Hematopoietic multipotent progenitor cell treated with erythropoietin and hydrocortisone succinate and interleukin-3 and kit ligand, for 15 days (in vitro differentiated cells): ENCODE data around the gene HPCA.
A peak's percentile ranks its signal among the peaks of the same experiment; 100 is the strongest.

Source experiments
- DNase-seq: peaks from one replicate; pipeline ENCODE4 v3.0.0-alpha.2; 2015; ENCODE audit warnings: low spot score

Gene HPCA

GRCh38 chr1:32871364-32872191, 14.7 kb upstream of the HPCA start:
- DNase-seq: no peak

DNA sequence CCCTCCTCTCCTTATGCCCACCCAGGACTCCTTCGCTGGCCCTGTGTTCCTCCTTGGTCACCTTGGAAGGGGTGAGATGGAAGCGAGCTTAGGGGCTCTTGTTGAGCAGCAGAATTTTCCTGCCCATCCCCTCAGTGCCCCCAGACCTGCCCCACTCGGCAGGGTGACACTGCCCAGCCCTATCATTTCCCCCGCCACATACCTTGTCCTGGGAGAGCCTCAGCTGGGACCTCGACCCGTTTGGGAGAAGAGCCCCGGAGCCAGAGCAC, 14.2 kb upstream of the HPCA start:
- DNase-seq: no peak

- no peak for DNase-seq
Observed at GRCh38 chr1:32873484-32873883, 12.8 kb upstream of the HPCA start.

- DNase-seq: no peak
Observed at GRCh38 chr1:32874860-32875752, 11.2 kb upstream of the HPCA start.

GRCh38 chr1:32876341-32877210, 9.7 kb upstream of the HPCA start:
- DNase-seq: peak; percentile 62

DNA sequence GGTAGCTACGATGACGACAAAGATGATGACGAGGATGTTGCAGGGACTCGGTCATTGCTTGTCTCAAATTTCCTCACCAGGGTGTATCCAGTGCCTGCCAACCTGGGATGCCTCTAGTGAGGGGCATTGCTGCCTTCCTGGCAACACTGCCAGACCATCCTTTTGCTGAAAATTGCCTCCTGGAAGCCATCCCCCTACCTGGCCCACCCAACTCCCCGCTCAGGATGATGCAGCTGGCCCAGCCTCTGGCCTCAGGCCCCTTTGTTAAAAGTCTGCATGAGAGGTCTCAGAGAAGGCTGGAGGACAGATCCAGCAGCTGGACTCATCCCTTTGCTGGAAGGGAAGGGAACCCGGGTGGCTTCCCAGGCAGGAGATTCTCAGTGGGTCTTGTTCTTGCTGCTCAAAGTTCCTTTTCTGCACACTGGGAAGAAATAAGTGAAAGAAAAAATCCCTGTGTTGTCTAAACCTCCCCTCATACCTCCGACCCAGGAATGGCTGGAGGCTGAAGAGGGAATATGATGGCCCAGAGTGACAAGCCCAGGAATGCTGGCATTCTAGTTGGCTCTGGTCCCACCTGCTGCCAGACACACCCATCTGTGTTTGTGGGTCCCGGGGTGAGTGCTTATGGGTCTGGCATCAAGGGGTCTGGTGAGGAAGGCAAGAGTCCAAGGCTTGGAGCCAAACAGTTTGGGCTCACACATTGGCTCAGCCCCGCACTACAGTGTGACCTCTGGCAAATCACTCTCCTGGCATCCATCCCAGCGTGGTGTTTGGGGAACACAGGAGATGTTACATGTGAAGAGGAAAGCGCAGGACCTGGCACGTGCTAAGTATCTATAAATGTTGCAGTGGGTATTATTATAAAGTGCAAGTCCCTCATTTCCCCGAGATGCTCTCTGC, 8.8 kb upstream of the HPCA start:
- no peak for DNase-seq

DNA sequence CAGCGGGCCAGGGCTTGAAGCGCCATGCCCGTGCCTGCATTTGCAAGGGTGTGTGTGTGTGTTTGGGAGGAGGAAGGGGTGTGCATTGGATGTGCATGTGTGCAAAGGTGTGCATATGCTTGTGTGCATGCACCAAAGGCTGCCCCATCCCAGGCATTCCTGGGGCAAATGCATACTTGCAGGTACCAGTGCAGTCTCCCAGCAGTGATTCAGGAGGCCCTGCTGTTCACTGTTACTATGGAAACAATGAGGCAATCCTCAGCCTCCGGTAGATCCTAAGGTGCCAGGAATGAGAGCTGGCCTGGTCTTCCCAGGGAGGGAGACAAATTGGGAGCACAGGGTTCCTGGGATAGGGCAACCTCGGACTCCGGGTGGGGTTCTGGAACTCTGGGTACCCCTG, 8.1 kb upstream of the HPCA start:
- DNase-seq: no peak

DNA sequence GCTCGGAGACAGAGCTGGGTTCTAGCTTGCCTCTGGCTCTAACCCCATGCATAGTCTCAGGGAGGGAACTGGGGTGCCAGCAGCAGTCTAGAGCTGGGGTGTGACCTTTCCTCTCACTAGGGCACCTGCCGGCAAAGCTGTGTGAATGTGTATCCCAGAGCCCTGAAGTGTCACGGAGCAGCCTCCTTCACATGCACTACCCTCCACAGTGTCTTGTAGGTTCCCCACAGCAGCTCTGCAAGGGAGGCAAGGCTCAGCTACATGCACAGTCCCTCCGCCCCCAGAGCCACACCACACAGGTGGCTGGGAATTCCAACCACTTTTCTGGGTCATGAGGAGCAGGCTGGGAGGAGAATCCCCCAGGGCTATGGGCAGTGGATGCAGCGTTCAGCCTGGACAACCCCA, 7.7 kb upstream of the HPCA start:
- DNase-seq: no peak

GRCh38 chr1:32881291-32881690, 5.0 kb upstream of the HPCA start:
- DNase-seq: no peak

GRCh38 chr1:32881871-32882850, 4.1 kb upstream of the HPCA start:
- no peak for DNase-seq

GRCh38 chr1:32883338-32884031, 2.8 kb upstream of the HPCA start:
- DNase-seq: no peak

- DNase-seq: no peak
Observed at GRCh38 chr1:32884032-32884372, 2.3 kb upstream of the HPCA start.

DNA sequence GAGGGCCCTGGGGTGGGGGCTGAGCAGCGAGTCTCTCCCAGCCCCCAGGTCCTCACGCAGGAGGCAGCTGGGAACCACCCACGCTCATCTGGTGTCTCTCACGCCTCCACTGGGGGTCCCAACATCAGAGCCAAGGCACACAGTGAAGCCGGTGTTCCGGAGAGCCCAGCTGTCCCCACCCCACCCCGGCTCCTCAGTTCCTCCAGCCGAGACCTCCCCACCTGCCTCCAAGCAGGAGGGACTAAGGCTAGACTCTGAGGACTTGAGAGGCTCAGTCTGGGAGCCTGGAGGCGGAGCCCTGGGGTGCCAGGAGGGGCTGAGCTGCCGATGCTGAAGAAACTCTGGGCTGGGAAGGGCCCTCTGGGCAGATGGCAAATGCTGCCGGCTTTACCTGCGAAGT, 1.6 kb upstream of the HPCA start:
- DNase-seq: no peak

GRCh38 chr1:32885676-32886003, 651 bp upstream of the HPCA start:
- no peak for DNase-seq

GRCh38 chr1:32886828-32887414, 630 bp downstream of the HPCA start:
- DNase-seq: no peak

DNA sequence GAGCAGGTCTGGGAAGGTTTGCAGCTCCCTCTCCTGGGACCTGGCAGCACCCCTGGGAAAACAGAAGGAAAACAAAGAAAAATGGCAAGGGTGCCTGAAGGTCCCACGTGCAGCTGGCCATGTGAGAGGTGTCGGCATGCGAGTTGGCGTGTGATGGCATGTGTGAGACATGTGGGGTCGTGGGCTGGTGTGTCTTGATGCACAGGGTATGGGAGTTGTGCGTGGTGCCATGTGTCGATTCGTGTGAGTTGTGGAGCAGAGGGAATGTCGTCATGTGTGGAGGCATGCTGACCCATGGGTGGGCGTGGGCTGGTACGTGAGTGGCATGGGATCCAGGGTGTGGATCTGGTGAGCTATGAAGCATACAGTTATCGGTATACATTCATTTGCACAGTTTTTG, 1.3 kb downstream of the HPCA start:
- DNase-seq: no peak

DNA sequence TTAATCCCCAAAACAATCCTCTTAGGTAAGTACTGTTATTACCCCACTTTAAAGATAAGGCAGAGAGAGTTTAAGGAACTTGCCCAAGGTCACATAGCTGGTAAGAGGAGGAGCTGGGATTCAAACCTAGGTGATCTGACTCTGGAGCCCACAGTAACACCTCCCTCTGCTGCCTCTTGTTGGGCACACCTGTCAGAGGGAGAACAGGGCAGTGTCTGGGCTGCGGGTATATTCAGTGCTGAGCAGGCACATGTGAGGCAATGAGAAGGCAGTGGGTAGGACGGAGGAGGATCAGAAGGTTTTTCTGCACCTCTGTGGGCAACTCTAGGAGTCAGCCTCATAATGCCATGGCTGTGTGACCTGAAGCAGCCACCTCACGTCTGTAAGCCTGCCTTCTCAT, 1.8 kb downstream of the HPCA start:
- no peak for DNase-seq

GRCh38 chr1:32888677-32889420, 2.6 kb downstream of the HPCA start:
- no peak for DNase-seq
